SK-N-SH (cell line): ENCODE data around the gene ABCA7. TPM values are rescaled to one million over a fixed set of nuclear protein-coding genes. Genes with fewer than 3 reads are reported as not detected.

Experiments
- CTCF ChIA-PET: fragments of 300-600, 350-600 bp; formaldehyde crosslinking; extraction: SDS; loops from one replicate; lab custom pipeline; 2021; lab: Yijun Ruan, JAX
- POLR2A ChIA-PET: fragments of 350-600 bp; sonication (Branson Sonifier 250); formaldehyde crosslinking; extraction: SDS; loops from one replicate; lab custom pipeline; 2020; ENCODE audit warnings: antibody characterized with exemption, inconsistent platforms; lab: Yijun Ruan, JAX
- DNase-seq: peaks from one replicate; pipeline ENCODE4 v3.0.0; 2012
- H2AFZ ChIP-seq: fragments of 200-600 bp; sonication (generic); 2 replicates; pipeline ENCODE4 v1.8.1; 2016; ENCODE audit warnings: antibody characterized with exemption, mild to moderate bottlenecking, low read depth
- H3F3A ChIP-seq: fragments of 200-600 bp; sonication (generic); replicated peaks from 2 replicates; pipeline ENCODE3; 2016; ENCODE audit warnings: antibody characterized with exemption, mild to moderate bottlenecking; ENCODE audit not compliant: insufficient read depth
- H3K27ac ChIP-seq, 2 experiments: fragments of 200-500 bp in 1 of 2; fragments of 200-600 bp in 1 of 2; sonication (Bioruptor generic) in 1 of 2; sonication (generic), shearing (Covaris generic) in 1 of 2; 2 replicates each; pipeline versions ENCODE4 v1.5.1 to v1.6.1; 2014 to 2016; ENCODE audit warnings: low read depth in 2 of 2, inconsistent platforms in 1 of 2, low read length in 1 of 2, mild to moderate bottlenecking in 1 of 2, mixed read lengths in 1 of 2
- H3K27me3 ChIP-seq: fragments of 200-600 bp; sonication (generic), shearing (Covaris generic); 2 replicates; pipeline ENCODE4 v1.6.1; 2016; ENCODE audit warnings: mixed run types; ENCODE audit not compliant: insufficient read depth
- H3K36me3 ChIP-seq, 2 experiments: fragments of 200-500 bp in 1 of 2; fragments of 200-600 bp in 1 of 2; sonication (Bioruptor generic) in 1 of 2; sonication (generic) in 1 of 2; replicated peaks in 1 of 2; 2 replicates each; pipeline versions ENCODE3 to v1.5.1; 2014 to 2016; ENCODE audit warnings: low read length in 1 of 2, mild to moderate bottlenecking in 1 of 2; ENCODE audit not compliant: insufficient read depth in 2 of 2, control insufficient read depth in 1 of 2
- H3K4me1 ChIP-seq, 2 experiments: fragments of 200-500 bp in 1 of 2; fragments of 200-600 bp in 1 of 2; sonication (Bioruptor generic) in 1 of 2; sonication (generic), shearing (Covaris generic) in 1 of 2; 2 replicates each; pipeline versions ENCODE4 v1.5.1 to v1.6.1; 2014 to 2016; ENCODE audit warnings: low read depth in 1 of 2, low read length in 1 of 2, mixed run types in 1 of 2; ENCODE audit not compliant: insufficient read depth in 2 of 2, control insufficient read depth in 1 of 2
- H3K4me2 ChIP-seq: fragments of 200-600 bp; sonication (generic), shearing (Covaris generic); 2 replicates; pipeline ENCODE4 v1.6.1; 2017; ENCODE audit warnings: mixed run types
- H3K4me3 ChIP-seq, 2 experiments: fragments of 200-500 bp in 1 of 2; fragments of 200-600 bp in 1 of 2; sonication (Bioruptor generic) in 1 of 2; sonication (generic), shearing (Covaris generic) in 1 of 2; 2 replicates each; pipeline versions ENCODE4 v1.5.1 to v1.8.1; 2014 to 2016; ENCODE audit warnings: low read depth in 2 of 2, inconsistent platforms in 1 of 2, low read length in 1 of 2, mild to moderate bottlenecking in 1 of 2, mixed read lengths in 1 of 2, moderate library complexity in 1 of 2
- H3K79me2 ChIP-seq: fragments of 200-600 bp; sonication (generic); 2 replicates; pipeline ENCODE4 v1.8.1; 2017; ENCODE audit warnings: mild to moderate bottlenecking; ENCODE audit not compliant: insufficient read depth
- H3K9ac ChIP-seq: fragments of 200-600 bp; sonication (generic); 2 replicates; pipeline ENCODE4 v1.6.1; 2017; ENCODE audit warnings: mixed run types
- H3K9me2 ChIP-seq: fragments of 200-600 bp; sonication (generic); 2 replicates; pipeline ENCODE4 v1.6.1; 2017; ENCODE audit warnings: mixed run types
- H3K9me3 ChIP-seq: fragments of 200-600 bp; sonication (generic); 2 replicates; pipeline ENCODE4 v1.6.1; 2017; ENCODE audit warnings: mixed run types, mild to moderate bottlenecking, moderate library complexity
- H4K20me1 ChIP-seq: fragments of 200-600 bp; sonication (generic); 2 replicates; pipeline ENCODE4 v1.6.1; 2017; ENCODE audit warnings: mild to moderate bottlenecking, mixed run types; ENCODE audit not compliant: insufficient read depth
- CHD2 ChIP-seq: fragments of 150-350 bp; IDR thresholded peaks from 2 replicates; pipeline ENCODE4 v1.6.1; 2018; ENCODE audit warnings: low read length; ENCODE audit not compliant: partially characterized antibody
- CTCF ChIP-seq: fragments of 200-600 bp; sonication (generic); IDR thresholded peaks from 2 replicates; pipeline ENCODE4 v1.6.1; 2017; ENCODE audit warnings: antibody characterized with exemption, mild to moderate bottlenecking, moderate library complexity
- EP300 ChIP-seq, 2 experiments: IDR thresholded peaks; 2 replicates each; pipeline versions ENCODE4 v1.4.0 to v1.6.1; 2012; ENCODE audit warnings: borderline replicate concordance in 1 of 2, low read depth in 1 of 2, low read length in 1 of 2
- FOSL2 ChIP-seq: IDR thresholded peaks from 2 replicates; pipeline ENCODE4 v1.4.0; 2012; ENCODE audit warnings: low read depth, mild to moderate bottlenecking, moderate library complexity, borderline replicate concordance
- FOXM1 ChIP-seq: IDR thresholded peaks from 2 replicates; pipeline ENCODE4 v1.4.0; 2012; ENCODE audit warnings: low read depth, mild to moderate bottlenecking
- GABPA ChIP-seq: IDR thresholded peaks from 2 replicates; pipeline ENCODE4 v1.4.0; 2012; ENCODE audit warnings: low read depth, mild to moderate bottlenecking
- GATA2 ChIP-seq: sonication (generic); formaldehyde crosslinking; IDR thresholded peaks from 2 replicates; pipeline ENCODE4 v1.5.0; 2020; ENCODE audit warnings: mild to moderate bottlenecking, missing genetic modification reagents
- IRF3 ChIP-seq: fragments of 150-350 bp; IDR thresholded peaks from 2 replicates; pipeline ENCODE4 v1.6.1; 2016; ENCODE audit warnings: mild to moderate bottlenecking, low read depth, low read length
- JUND ChIP-seq: IDR thresholded peaks from 2 replicates; pipeline ENCODE4 v1.4.0; 2012
- MEF2A ChIP-seq: IDR thresholded peaks from 2 replicates; pipeline ENCODE4 v1.4.0; 2012; ENCODE audit warnings: low read depth, borderline replicate concordance
- MXI1 ChIP-seq: IDR thresholded peaks from 2 replicates; pipeline ENCODE4 v1.6.1; 2012; ENCODE audit warnings: mild to moderate bottlenecking, low read depth, low read length, improper control_type of control experiment
- NFIC ChIP-seq: IDR thresholded peaks from 2 replicates; pipeline ENCODE4 v1.4.0; 2012; ENCODE audit warnings: borderline replicate concordance
- NRF1 ChIP-seq: IDR thresholded peaks from 2 replicates; pipeline ENCODE4 v1.6.1; 2012; ENCODE audit warnings: low read depth, mild to moderate bottlenecking, low read length
- PBX3 ChIP-seq: IDR thresholded peaks from 2 replicates; pipeline ENCODE4; 2012
- RCOR1 ChIP-seq: fragments of 150-350 bp; IDR thresholded peaks from 2 replicates; pipeline ENCODE4 v1.6.1; 2017; ENCODE audit warnings: antibody characterized with exemption, low read length
- RXRA ChIP-seq: IDR thresholded peaks from 2 replicates; pipeline ENCODE4 v1.4.0; 2012; ENCODE audit warnings: low read depth, mild to moderate bottlenecking, borderline replicate concordance
- SMC3 ChIP-seq: IDR thresholded peaks from 2 replicates; pipeline ENCODE4 v1.6.1; 2012; ENCODE audit warnings: low read depth, low read length, improper control_type of control experiment
- TCF12 ChIP-seq: IDR thresholded peaks from 2 replicates; pipeline ENCODE4 v1.4.0; 2012
- USF1 ChIP-seq: IDR thresholded peaks from 2 replicates; pipeline ENCODE4 v1.4.0; 2012; ENCODE audit warnings: low read depth, borderline replicate concordance
- USF2 ChIP-seq: fragments of 150-350 bp; IDR thresholded peaks from 2 replicates; pipeline ENCODE4 v1.6.1; 2017; ENCODE audit warnings: antibody characterized with exemption, low read length, low read depth, borderline replicate concordance
- WGBS: methylation state at CpG from one replicate; pipeline ENCODE4 v1.1.6; 2017; ENCODE audit warnings: low lambda C conversion rate; 5-methylcytosine and 5-hydroxymethylcytosine counted together
- polyA plus RNA-seq, 3 experiments: library from polyadenylated mRNA; depleted of rRNA; stranded (reverse); fragments of >200 nt; gene quantifications; 2 replicates each; pipeline ENCODE4 v1.2.3, GENCODE V29; 2012

The ABCA7 gene
- polyA plus RNA-seq, 1 of the 3 experiments (the other 2 are of a cell fraction) = 7.8 TPM

GRCh38 chr19:1086613-1087012 is 46.7 kb downstream of the ABCA7 start:
- Histone ChIP-seq H3K4me1 (peaks cover 0 to 9% of the 10 kb centered on the region in 2 experiments; a peak in 2 of 4 replicates), H3K9ac (no peak overlapping the region), H3F3A (peaks cover 13% of the 10 kb centered on the region), H3K79me2 (no peaks in the 10 kb centered on the region), H3K9me3 (no peaks in the 10 kb centered on the region), H3K27me3 (no peaks in the 10 kb centered on the region), H2AFZ (no peak overlapping the region), H3K36me3 (peaks cover 0 to 20% of the 10 kb centered on the region in 2 experiments), H3K9me2 (no peaks in the 10 kb centered on the region), H4K20me1 (no peaks in the 10 kb centered on the region), H3K4me2 (no peak overlapping the region), H3K4me3 (no peak overlapping the region), H3K27ac (no peak overlapping the region)
- DNase-seq = no peak
- WGBS = 92% methylated on average over 13 of the region's 21 CpGs
- POLR2A ChIA-PET = no interaction called here
- no peak for TF ChIP-seq MXI1
- TF ChIP-seq NRF1 = no peak
- no peak for TF ChIP-seq TCF12
- TF ChIP-seq FOSL2 = no peak
- TF ChIP-seq CHD2 = no peak
- TF ChIP-seq PBX3 = no peak
- TF ChIP-seq GATA2 (CRISPR knock-in tag) = no peak
- TF ChIP-seq USF2 = no peak
- TF ChIP-seq SMC3 = no peak
- TF ChIP-seq CTCF = no peak
- TF ChIP-seq MEF2A = no peak
- TF ChIP-seq USF1 = no peak
- TF ChIP-seq NFIC = no peak
- no peak for TF ChIP-seq FOXM1
- no peak for TF ChIP-seq JUND
- no peak for TF ChIP-seq EP300 (IDR thresholded peaks at IDR 0.05; ENCODE audit: borderline replicate concordance in 1 of 2, low read depth in 1 of 2, low read length in 1 of 2)
- no peak for TF ChIP-seq IRF3
- no peak for TF ChIP-seq RCOR1
- no peak for TF ChIP-seq GABPA
- no peak for TF ChIP-seq RXRA
- TF ChIP-seq, all 33 proteins: peak for 0
- CTCF ChIA-PET = interaction anchor here (1.4 to 2.0 kb wide), 2 partner anchors 15 to 134 kb away, joined by 5 read pairs; no protein-coding TSS in a partner anchor
